ENCODE data around the gene CCDC175. TPM values are rescaled to one million over a fixed set of nuclear protein-coding genes. Genes with fewer than 3 reads are reported as not detected.

The CCDC175 gene
- total and polyA plus RNA-seq, 2 donors (not counting 3 experiments of a cell fraction or from before 2014, with no cell fraction given), result not detected

GRCh38 chr14:59478540-59478939, 98.1 kb downstream of the CCDC175 start:
- no peak for TF ChIP-seq MYC (IDR thresholded peaks at IDR 0.05; ENCODE audit: low read depth, low read length)
- TF ChIP-seq EZH2 (IDR thresholded peaks at IDR 0.05; ENCODE audit: borderline replicate concordance, low read depth, low read length, severe bottlenecking), result no peak
- no peak for TF ChIP-seq CTCF (IDR thresholded peaks at IDR 0.05; ENCODE audit: extremely low read depth in 1 of 2, insufficient read depth in 1 of 2, low read depth in 1 of 2, low read length in 2 of 2)
- TF ChIP-seq POLR2A (IDR thresholded peaks at IDR 0.05; ENCODE audit: low read depth, low read length), result no peak
- no peak for TF ChIP-seq MAX (IDR thresholded peaks at IDR 0.05; ENCODE audit: insufficient read depth, insufficient read length)
- no peak for TF ChIP-seq POLR2AphosphoS5 (IDR thresholded peaks at IDR 0.05; ENCODE audit: insufficient read depth, low read depth, low read length)
- no peak for TF ChIP-seq JUN (IDR thresholded peaks at IDR 0.05; ENCODE audit: borderline replicate concordance, insufficient read depth, insufficient read length, low read depth)
- TF ChIP-seq FOS (IDR thresholded peaks at IDR 0.05; ENCODE audit: borderline replicate concordance, insufficient read depth, low read length), result no peak
- TF ChIP-seq GATA2 (IDR thresholded peaks at IDR 0.05; ENCODE audit: insufficient read depth, insufficient read length, low read depth, low read length), result no peak
- DNase-seq (ENCODE audit: low read depth, low spot score) (no peak), FAIRE-seq (no peak)
- no peak overlapping the region for H3K4me2 ChIP-seq (ENCODE audit: insufficient read depth, low read length)
- H3K9me1 ChIP-seq (replicated peaks; ENCODE audit: control insufficient read depth, extremely low read depth, insufficient read depth, low read length), result no peaks in the 10 kb centered on the region
- dilution Hi-C loops (cut with MboI; ENCODE audit: extremely low pct_ligation_motif_present, low sequenced_read_pairs), result no loop called here
- H2AFZ ChIP-seq (ENCODE audit: low read depth, low read length), result no peak overlapping the region
- ChIA-PET POLR2A (no interaction called here), CTCF (no interaction called here)
- H4K20me1 ChIP-seq (replicated peaks; ENCODE audit: control insufficient read depth, extremely low read depth, insufficient read depth, low read length), result no peaks in the 10 kb centered on the region
- peaks cover 20% of the 10 kb centered on the region for H3K4me1 ChIP-seq (ENCODE audit: control insufficient read depth, extremely low read depth, insufficient read depth, low read length)
- intact Hi-C loops (cut with micrococcal nuclease), result no loop called here
- H3K79me2 ChIP-seq (ENCODE audit: control insufficient read depth, insufficient read depth, low read length), result peaks cover 48% of the 10 kb centered on the region
- BruUV-seq (replicated peaks), result no TSS peak
- peaks cover 2 to 23% of the 10 kb centered on the region in 2 experiments for H3K36me3 ChIP-seq (ENCODE audit: control insufficient read depth in 2 of 2, extremely low read depth in 1 of 2, insufficient read depth in 2 of 2, low read length in 2 of 2)
- no peak overlapping the region for H3K27ac ChIP-seq (ENCODE audit: insufficient read depth, low read depth, low read length)
- H3K9me3 ChIP-seq (replicated peaks; ENCODE audit: control insufficient read depth, insufficient read depth, low read length), result no peaks in the 10 kb centered on the region
- H3K4me3 ChIP-seq (replicated peaks in 1 of 3; ENCODE audit: insufficient read depth in 1 of 3, low read depth in 1 of 3, low read length in 3 of 3), result no peak overlapping the region
- no peak overlapping the region for H3K9ac ChIP-seq (replicated peaks; ENCODE audit: extremely low read depth, insufficient read depth, low read length)
- H3K27me3 ChIP-seq (ENCODE audit: control insufficient read depth in 2 of 2, insufficient read depth in 2 of 2, low read length in 2 of 2), result no peaks in the 10 kb centered on the region

Measured in endothelial cell of umbilical vein (primary cell).